Lower leg skin (tissue), 4 donors: Measurements from ENCODE around the gene APOC3. TPM values are rescaled to one million over a fixed set of nuclear protein-coding genes. Genes with fewer than 3 reads are reported as not detected.
A peak's percentile ranks its signal among the peaks of the same experiment; 100 is the strongest.

Experiments
- DNase-seq, 2 donors: peaks; one replicate each; pipeline ENCODE4 v3.0.0-alpha.2; 2019; ENCODE audit warnings: low spot score in 2 of 2
- H3K4me3 ChIP-seq: fragments of 200-600 bp; sonication (generic); 2 replicates; pipeline ENCODE4 v1.5.1; 2017; ENCODE audit warnings: mild to moderate bottlenecking, low read depth; ENCODE audit not compliant: poor library complexity, severe bottlenecking
- CTCF ChIP-seq, 3 donors: fragments of 450-650 bp; IDR thresholded peaks; one replicate each; pipeline ENCODE4 v1.5.1; 2016; ENCODE audit warnings: antibody characterized with exemption in 3 of 3, mild to moderate bottlenecking in 3 of 3, moderate library complexity in 2 of 3
- POLR2A ChIP-seq, 2 donors: fragments of 450-650 bp; IDR thresholded peaks; one replicate each; pipeline ENCODE4 v1.6.1; 2016 to 2017; ENCODE audit warnings: antibody characterized with exemption in 2 of 2, mild to moderate bottlenecking in 1 of 2, moderate library complexity in 1 of 2
- WGBS, 2 donors: methylation state at CpG; one replicate each; pipeline ENCODE4 v1.1.5; 2018; 5-methylcytosine and 5-hydroxymethylcytosine counted together
- intact Hi-C: fragments of 100-400 bp; cut with DNase I; formaldehyde crosslinking; loops from one replicate; pipeline ENCODE4 v1.15.0; 2023; ENCODE audit warnings: low total_unique reads
- total RNA-seq, 4 donors: library from RNA; depleted of rRNA; stranded (reverse); fragments of >200 nt; gene quantifications; one replicate each; pipeline ENCODE4 v1.1.0, GENCODE V29; 2016

Gene APOC3
- total RNA-seq, 4 donors from 2014 or later = not detected

- DNase-seq = no peak
- 84 to 88% methylated on average over 7 of the region's 7 CpGs for WGBS, 2 donors
- no peak for TF ChIP-seq CTCF (IDR thresholded peaks at IDR 0.05)
- no peak for TF ChIP-seq POLR2A (IDR thresholded peaks at IDR 0.05)
- H3K4me3 ChIP-seq = no peak within 1 kb of the TSS
- intact Hi-C loops = loop anchor here (5.0 kb wide), 1 partner anchor 316 kb away; no protein-coding TSS in a partner anchor
These were observed 37.9 kb upstream of the APOC3 start, which contains the start of gene APOA5 for GRCh38 chr11:116791813-116792143. Gene APOA5, minus strand, starts transcription at chr11:116791879. Its CDS starts 19 bp downstream, at chr11:116791860.

GRCh38 chr11:116792144-116792868 is 37.4 kb upstream of the APOC3 start:
- WGBS, 2 donors = 75 to 79% methylated on average over 8 of the region's 8 CpGs
- no peak for TF ChIP-seq POLR2A (IDR thresholded peaks at IDR 0.05)
- TF ChIP-seq CTCF (IDR thresholded peaks at IDR 0.05) = no peak
- DNase-seq = peak in 1 of 2 donors; percentile 64
- H3K4me3 ChIP-seq = no peak overlapping the region
- intact Hi-C loops = loop anchor here (5.0 kb wide), 1 partner anchor 315 kb away; no protein-coding TSS in a partner anchor

GRCh38 chr11:116792869-116793771 is 36.6 kb upstream of the APOC3 start:
- peak in 1 of 2 donors; percentile 7 for DNase-seq
- intact Hi-C loops = loop anchor here (5.0 kb wide), 1 partner anchor 314 kb away; no protein-coding TSS in a partner anchor
- WGBS, 2 donors = 75 to 84% methylated on average over 8 of the region's 8 CpGs
- TF ChIP-seq CTCF (IDR thresholded peaks at IDR 0.05) (no peak), POLR2A (IDR thresholded peaks at IDR 0.05) (no peak)
- H3K4me3 ChIP-seq = no peak overlapping the region

GRCh38 chr11:116793772-116794097 is 36.0 kb upstream of the APOC3 start:
- intact Hi-C loops = loop anchor here (5.0 kb wide), 1 partner anchor 314 kb away; no protein-coding TSS in a partner anchor
- WGBS, 2 donors = 98 to 100% methylated on average over 1 of the region's 1 CpG
- TF ChIP-seq CTCF (IDR thresholded peaks at IDR 0.05) = no peak
- no peak for TF ChIP-seq POLR2A (IDR thresholded peaks at IDR 0.05)
- no peak overlapping the region for H3K4me3 ChIP-seq
- no peak for DNase-seq

- intact Hi-C loops = loop anchor here (5.0 kb wide), 1 partner anchor 312 kb away; no protein-coding TSS in a partner anchor
- TF ChIP-seq CTCF (IDR thresholded peaks at IDR 0.05) (no peak), POLR2A (IDR thresholded peaks at IDR 0.05) (no peak)
- peak in 1 of 2 donors; percentile 37 for DNase-seq
- no peak overlapping the region for H3K4me3 ChIP-seq
- WGBS, 2 donors = 77 to 86% methylated on average over 2 of the region's 2 CpGs
These were observed 34.9 kb upstream of the APOC3 start for GRCh38 chr11:116794851-116795250.
